ENCODE results near the gene STK32C.

The STK32C gene

GRCh38 chr10:132282667-132283603 is 24.8 kb downstream of the STK32C start:
- DNase-seq (ENCODE audit: low read depth in 2 of 2), result no peak

- DNase-seq (ENCODE audit: low read depth in 2 of 2), result no peak
Measured at GRCh38 chr10:132281915-132282666, 25.7 kb downstream of the STK32C start.

- no peak for DNase-seq (ENCODE audit: low read depth in 2 of 2)
Measured at GRCh38 chr10:132280646-132281074, 27.1 kb downstream of the STK32C start.

GRCh38 chr10:132279873-132280645 is 27.7 kb downstream of the STK32C start:
- no peak for DNase-seq (ENCODE audit: low read depth in 2 of 2)

GRCh38 chr10:132277311-132277741 is 30.4 kb downstream of the STK32C start:
- DNase-seq (ENCODE audit: low read depth in 2 of 2), result no peak

GRCh38 chr10:132276706-132277105 is 31.0 kb downstream of the STK32C start:
- no peak for DNase-seq (ENCODE audit: low read depth in 2 of 2)

- no peak for DNase-seq (ENCODE audit: low read depth in 2 of 2)
Measured at GRCh38 chr10:132276179-132276675, 31.5 kb downstream of the STK32C start.

GRCh38 chr10:132275426-132276178 is 32.1 kb downstream of the STK32C start:
- DNase-seq (ENCODE audit: low read depth in 2 of 2), result no peak

GRCh38 chr10:132274986-132275385 is 32.8 kb downstream of the STK32C start:
- no peak for DNase-seq (ENCODE audit: low read depth in 2 of 2)

- DNase-seq (ENCODE audit: low read depth in 2 of 2), result no peak
Measured at GRCh38 chr10:132274581-132274980, 33.2 kb downstream of the STK32C start.

GRCh38 chr10:132273966-132274365 is 33.8 kb downstream of the STK32C start:
- no peak for DNase-seq (ENCODE audit: low read depth in 2 of 2)

- DNase-seq (ENCODE audit: low read depth in 2 of 2), result no peak
Measured at GRCh38 chr10:132273304-132273944, 34.3 kb downstream of the STK32C start.

GRCh38 chr10:132272231-132272971 is 35.3 kb downstream of the STK32C start:
- DNase-seq (ENCODE audit: low read depth in 2 of 2), result no peak

- DNase-seq (ENCODE audit: low read depth in 2 of 2), result no peak
Measured at GRCh38 chr10:132271458-132272230, 36.1 kb downstream of the STK32C start.

GRCh38 chr10:132270721-132271457 is 36.9 kb downstream of the STK32C start:
- no peak for DNase-seq (ENCODE audit: low read depth in 2 of 2)

- DNase-seq (ENCODE audit: low read depth in 2 of 2), result no peak
Measured at GRCh38 chr10:132270256-132270655, 37.5 kb downstream of the STK32C start.

- DNase-seq (ENCODE audit: low read depth in 2 of 2), result no peak
Measured at GRCh38 chr10:132269266-132270230, 38.2 kb downstream of the STK32C start.

All from stimulated activated CD4-positive, alpha-beta T cell treated with anti-CD3 and anti-CD28 coated beads, Interleukin-1b, Interleukin-23, amount 100 ng/mL, for 1 hour (primary cell).